Aorta (tissue), 5 donors: ENCODE results near the gene SYNJ2. TPM values are rescaled to one million over a fixed set of nuclear protein-coding genes. Genes with fewer than 3 reads are reported as not detected.
A peak's percentile ranks its signal among the peaks of the same experiment; 100 is the strongest.

ENCODE experiments used
- ATAC-seq: fragments of 200-7000 bp; cut with Tn5 transposase; one replicate; pipeline ENCODE4 v1.9.1; 2022; ENCODE audit warnings: moderate library complexity; ENCODE audit not compliant: low FRiP score
- DNase-seq, 2 donors: peaks; one replicate each; pipeline ENCODE4 v3.0.0-alpha.2; 2020
- H3K27ac ChIP-seq, 2 donors: one replicate each; pipeline ENCODE4 v1.5.1; 2013; ENCODE audit warnings: low read length in 2 of 2, mild to moderate bottlenecking in 2 of 2, moderate library complexity in 2 of 2, control low read depth in 1 of 2, inconsistent platforms in 1 of 2, low read depth in 1 of 2
- H3K27me3 ChIP-seq, 2 donors: one replicate each; pipeline ENCODE4 v1.6.1; 2013; ENCODE audit warnings: control low read depth in 1 of 2, low read length in 1 of 2, mild to moderate bottlenecking in 1 of 2, moderate library complexity in 1 of 2; ENCODE audit not compliant: insufficient read depth in 2 of 2, control insufficient read depth in 1 of 2
- H3K36me3 ChIP-seq, 2 donors: one replicate each; pipeline ENCODE4 v1.6.1; 2013; ENCODE audit warnings: control low read depth in 1 of 2, low read length in 1 of 2, mild to moderate bottlenecking in 1 of 2; ENCODE audit not compliant: insufficient read depth in 2 of 2, control insufficient read depth in 1 of 2
- H3K4me1 ChIP-seq, 2 donors: one replicate each; pipeline ENCODE4 v1.6.1; 2013; ENCODE audit warnings: low read length in 2 of 2, control low read depth in 1 of 2, mild to moderate bottlenecking in 1 of 2, moderate library complexity in 1 of 2; ENCODE audit not compliant: insufficient read depth in 2 of 2, control insufficient read depth in 1 of 2
- H3K4me3 ChIP-seq, 2 donors: one replicate each; pipeline ENCODE4 v1.5.1; 2013; ENCODE audit warnings: low read length in 2 of 2, control low read depth in 1 of 2, mild to moderate bottlenecking in 1 of 2
- H3K9me3 ChIP-seq: one replicate; pipeline ENCODE4 v1.6.1; 2013; ENCODE audit warnings: mild to moderate bottlenecking, low read length; ENCODE audit not compliant: control insufficient read depth
- WGBS, 2 donors: extraction: QIAGEN DNeasy Blood & Tissue Kit; methylation state at CpG; one replicate each; pipeline ENCODE4 v1.1.7; 2013; 5-methylcytosine and 5-hydroxymethylcytosine counted together
- intact Hi-C, 2 donors: fragments of 100-400 bp; cut with DNase I; formaldehyde crosslinking; loops; one replicate each; pipeline versions ENCODE4 v1.14.2 to v1.15.0; 2022
- polyA plus RNA-seq, 2 donors: library from polyadenylated mRNA; stranded (reverse); fragments of 200-250 nt; gene quantifications; one replicate each; pipeline ENCODE4 v1.2.3, GENCODE V29; 2013
- total RNA-seq, 2 donors: library from RNA; stranded (reverse); fragmentation: NEBNext Ultra II Directional; extraction: Animal tissue kit (Norgen Biotek cat#: 25700); gene quantifications; one replicate each; pipeline ENCODE4 v1.2.1, GENCODE V29; 2021
- donor health status: healthy with polysubstance abuse.
- donor health status: Bipolar disorder and iron deficiency.
- donor health status: DM: no; HTN: no; CAD: no.
- donor health status: DM: no; HTN: no; CAD: no.
- donor health status: DM: yes; HTN: yes; CAD: no.

SYNJ2 gene
- total and polyA plus RNA-seq, 4 donors = 8.6 to 38.7 (median 22.4) TPM

- Histone ChIP-seq H3K4me3 (no peak overlapping the region), H3K27ac (no peak overlapping the region), H3K4me1 (peaks cover 0 to 3% of the 10 kb centered on the region in 2 donors), H3K27me3 (no peaks in the 10 kb centered on the region), H3K9me3 (no peaks in the 10 kb centered on the region), H3K36me3 (peaks cover 0 to 1% of the 10 kb centered on the region in 2 donors)
- ATAC-seq = no peak
- DNase-seq = peak; percentile 26 to 49
- intact Hi-C loops = loop anchor here (5.0 kb wide), 2 partner anchors 41 to 49 kb away; partner anchors contain the start of gene SYNJ2 (in 1 of the 2)
- 93 to 97% methylated on average over 14 of the region's 14 CpGs for WGBS, 2 donors
Measured at GRCh38 chr6:158022749-158023596, 41.3 kb downstream of the SYNJ2 start.

GRCh38 chr6:158023597-158023939 is 41.9 kb downstream of the SYNJ2 start:
- ATAC-seq = no peak
- no peak for DNase-seq
- Histone ChIP-seq H3K36me3 (peaks cover 0 to 1% of the 10 kb centered on the region in 2 donors), H3K9me3 (no peaks in the 10 kb centered on the region), H3K4me3 (no peak overlapping the region), H3K4me1 (peaks cover 0 to 3% of the 10 kb centered on the region in 2 donors), H3K27ac (no peak overlapping the region), H3K27me3 (no peaks in the 10 kb centered on the region)
- intact Hi-C loops = loop anchor here (5.0 kb wide), 2 partner anchors 41 to 49 kb away; partner anchors contain the start of gene SYNJ2 (in 1 of the 2)
- 94 to 95% methylated on average over 5 of the region's 5 CpGs for WGBS, 2 donors

- Histone ChIP-seq H3K9me3 (no peaks in the 10 kb centered on the region), H3K36me3 (peaks cover 0 to 1% of the 10 kb centered on the region in 2 donors), H3K27me3 (no peaks in the 10 kb centered on the region), H3K4me1 (peaks cover 0 to 3% of the 10 kb centered on the region in 2 donors), H3K27ac (no peak overlapping the region), H3K4me3 (no peak overlapping the region)
- WGBS, 2 donors = 87 to 88% methylated on average over 16 of the region's 16 CpGs
- ATAC-seq (no peak), DNase-seq (peak; percentile 24 to 55)
- intact Hi-C loops = loop anchor here (5.0 kb wide), 2 partner anchors 42 to 48 kb away; partner anchors contain the start of gene SYNJ2 (in 1 of the 2)
Measured at GRCh38 chr6:158024566-158025297, 43.1 kb downstream of the SYNJ2 start.

GRCh38 chr6:158026054-158026900 is 44.6 kb downstream of the SYNJ2 start:
- Histone ChIP-seq H3K9me3 (no peaks in the 10 kb centered on the region), H3K4me3 (no peak overlapping the region), H3K27me3 (no peaks in the 10 kb centered on the region), H3K4me1 (peaks cover 0 to 3% of the 10 kb centered on the region in 2 donors), H3K27ac (peak overlapping the region in 1 of 2 donors; percentile 61), H3K36me3 (no peaks in the 10 kb centered on the region)
- WGBS, 2 donors = 15 to 18% methylated on average over 21 of the region's 21 CpGs
- peak; percentile 83 for ATAC-seq
- DNase-seq = peak; percentile 94 to 95
- intact Hi-C loops = no loop called here

- H3K4me3 ChIP-seq = no peak overlapping the region
- ATAC-seq (no peak), DNase-seq (peak; percentile 43 to 70)
- peaks cover 0 to 3% of the 10 kb centered on the region in 2 donors for H3K4me1 ChIP-seq
- 93 to 95% methylated on average over 23 of the region's 23 CpGs for whole genome bisulfite sequencing, 2 donors
- intact Hi-C loops = no loop called here
- peak overlapping the region in 1 of 2 donors; percentile 61 for H3K27ac ChIP-seq
- H3K36me3 ChIP-seq = no peaks in the 10 kb centered on the region
- no peaks in the 10 kb centered on the region for H3K27me3 ChIP-seq
- H3K9me3 ChIP-seq = no peaks in the 10 kb centered on the region
Measured at GRCh38 chr6:158026901-158027589, 45.4 kb downstream of the SYNJ2 start.

GRCh38 chr6:158027590-158028285 is 46.1 kb downstream of the SYNJ2 start:
- Histone ChIP-seq H3K27ac (no peak overlapping the region), H3K4me1 (peaks cover 0 to 3% of the 10 kb centered on the region in 2 donors), H3K4me3 (no peak overlapping the region), H3K36me3 (no peaks in the 10 kb centered on the region), H3K9me3 (no peaks in the 10 kb centered on the region), H3K27me3 (no peaks in the 10 kb centered on the region)
- ATAC-seq (no peak), DNase-seq (peak in 1 of 2 donors; percentile 78)
- 60 to 66% methylated on average over 22 of the region's 22 CpGs for WGBS, 2 donors
- intact Hi-C loops = no loop called here

- no peaks in the 10 kb centered on the region for H3K27me3 ChIP-seq
- H3K4me3 ChIP-seq = no peak overlapping the region
- peak in 1 of 2 donors; percentile 71 for DNase-seq
- WGBS, 2 donors = 87% methylated on average over 9 of the region's 9 CpGs
- no peaks in the 10 kb centered on the region for H3K9me3 ChIP-seq
- no peak overlapping the region for H3K27ac ChIP-seq
- H3K36me3 ChIP-seq = no peaks in the 10 kb centered on the region
- ATAC-seq = no peak
- H3K4me1 ChIP-seq = peaks cover 0 to 3% of the 10 kb centered on the region in 2 donors
- intact Hi-C loops = no loop called here
Measured at GRCh38 chr6:158028421-158028820, 46.8 kb downstream of the SYNJ2 start.
